ENCODE data around the gene F3. TPM values are rescaled to one million over a fixed set of nuclear protein-coding genes. Genes with fewer than 3 reads are reported as not detected.

The F3 gene
- total and polyA plus RNA-seq, 2 donors (not counting 1 experiment from before 2014, with no cell fraction given), result 0.25 TPM; not detected in 1

GRCh38 chr1:94540440-94541245 lies 916 bp downstream of the F3 start:
- Mint-ChIP-seq H3K4me3 (peak overlapping the region; percentile 76), H3K4me1 (peaks cover 16% of the 10 kb centered on the region), H3K27ac (no peak overlapping the region), H3K27me3 (peaks cover 59% of the 10 kb centered on the region), H3K9me3 (ENCODE audit: insufficient read depth) (no peaks in the 10 kb centered on the region)
- no peak for ATAC-seq (ENCODE audit: low read depth)
- intact Hi-C loops (cut with micrococcal nuclease), result no loop called here
- Histone ChIP-seq H3K36me3 (replicated peaks in 1 of 2; ENCODE audit: control extremely low read depth in 1 of 2, control insufficient read depth in 1 of 2, extremely low read depth in 1 of 2, insufficient read depth in 2 of 2, low read length in 1 of 2) (no peaks in the 10 kb centered on the region), H3K9ac (ENCODE audit: low read length) (peak overlapping the region; percentile 40), H3K4me3 (ENCODE audit: control extremely low read depth in 1 of 5, extremely low read depth in 1 of 5, insufficient read depth in 1 of 5, low read depth in 2 of 5, low read length in 4 of 5) (peak overlapping the region in 3 of 5 experiments; percentile 31 to 55 (median 41)), H3K4me1 (ENCODE audit: control insufficient read depth in 2 of 2, insufficient read depth in 2 of 2, low read length in 2 of 2) (peaks cover 17% of the 10 kb centered on the region in 2 donors), H3K27ac (ENCODE audit: low read length in 2 of 2) (no peak overlapping the region), H3K9me3 (ENCODE audit: control extremely low read depth in 1 of 3, control insufficient read depth in 2 of 3, insufficient read depth in 1 of 3, low read length in 2 of 3) (peaks cover 0 to 14% (median 0%) of the 10 kb centered on the region in 3 donors), H3K27me3 (replicated peaks in 1 of 4; ENCODE audit: control extremely low read depth in 1 of 4, control insufficient read depth in 3 of 4, insufficient read depth in 4 of 4, low read length in 3 of 4) (peaks cover 0 to 35% (median 19%) of the 10 kb centered on the region in 4 experiments), H4K20me1 (ENCODE audit: control insufficient read depth, insufficient read depth, low read length, poor library complexity, severe bottlenecking) (no peaks in the 10 kb centered on the region), H2AFZ (ENCODE audit: insufficient read depth, low read depth, low read length, poor library complexity, severe bottlenecking) (peak overlapping the region; percentile 35), H3K79me2 (ENCODE audit: control insufficient read depth, insufficient read depth, low read length) (no peaks in the 10 kb centered on the region), H3K4me2 (replicated peaks; ENCODE audit: low read depth, low read length, poor library complexity, severe bottlenecking) (peak overlapping the region; percentile 72)
- ChIA-PET CTCF (interaction anchor here (1.4 kb wide), 1 partner anchor 59 kb away, joined by 3 read pairs; no protein-coding TSS in a partner anchor), POLR2A (no interaction called here)
- WGBS (ENCODE audit: insufficient coverage), result 57% methylated on average over 18 of the region's 23 CpGs
- no peak for DNase-seq
- no peak for TF ChIP-seq CTCF (IDR thresholded peaks at IDR 0.05)
- no peak for TF ChIP-seq EZH2 (IDR thresholded peaks at IDR 0.05; ENCODE audit: borderline replicate concordance, insufficient read depth, low read depth, low read length, poor library complexity, severe bottlenecking)

GRCh38 chr1:94539496-94539895 lies 2.1 kb downstream of the F3 start:
- no peak overlapping the region for H2AFZ ChIP-seq (ENCODE audit: insufficient read depth, low read depth, low read length, poor library complexity, severe bottlenecking)
- 94% methylated on average over 2 of the region's 3 CpGs for WGBS (ENCODE audit: insufficient coverage)
- no peaks in the 10 kb centered on the region for H3K36me3 ChIP-seq (replicated peaks in 1 of 2; ENCODE audit: control extremely low read depth in 1 of 2, control insufficient read depth in 1 of 2, extremely low read depth in 1 of 2, insufficient read depth in 2 of 2, low read length in 1 of 2)
- CTCF ChIA-PET, result interaction anchor here (1.4 kb wide), 1 partner anchor 58 kb away, joined by 3 read pairs; no protein-coding TSS in a partner anchor
- Mint-ChIP-seq H3K27me3 (peaks cover 54% of the 10 kb centered on the region), H3K9me3 (ENCODE audit: insufficient read depth) (no peaks in the 10 kb centered on the region), H3K27ac (no peak overlapping the region), H3K4me1 (peaks cover 16% of the 10 kb centered on the region), H3K4me3 (peak overlapping the region; percentile 1)
- H3K4me3 ChIP-seq (ENCODE audit: control extremely low read depth in 1 of 5, extremely low read depth in 1 of 5, insufficient read depth in 1 of 5, low read depth in 2 of 5, low read length in 4 of 5), result no peak overlapping the region
- no peak overlapping the region for H3K27ac ChIP-seq (ENCODE audit: low read length in 2 of 2)
- H4K20me1 ChIP-seq (ENCODE audit: control insufficient read depth, insufficient read depth, low read length, poor library complexity, severe bottlenecking), result no peaks in the 10 kb centered on the region
- POLR2A ChIA-PET, result no interaction called here
- DNase-seq (no peak), ATAC-seq (ENCODE audit: low read depth) (no peak)
- no peak overlapping the region for H3K4me2 ChIP-seq (replicated peaks; ENCODE audit: low read depth, low read length, poor library complexity, severe bottlenecking)
- peaks cover 0 to 35% (median 19%) of the 10 kb centered on the region in 4 experiments for H3K27me3 ChIP-seq (replicated peaks in 1 of 4; ENCODE audit: control extremely low read depth in 1 of 4, control insufficient read depth in 3 of 4, insufficient read depth in 4 of 4, low read length in 3 of 4)
- TF ChIP-seq EZH2 (IDR thresholded peaks at IDR 0.05; ENCODE audit: borderline replicate concordance, insufficient read depth, low read depth, low read length, poor library complexity, severe bottlenecking) (no peak), CTCF (IDR thresholded peaks at IDR 0.05) (no peak)
- no peaks in the 10 kb centered on the region for H3K79me2 ChIP-seq (ENCODE audit: control insufficient read depth, insufficient read depth, low read length)
- H3K9ac ChIP-seq (ENCODE audit: low read length), result no peak overlapping the region
- H3K9me3 ChIP-seq (ENCODE audit: control extremely low read depth in 1 of 3, control insufficient read depth in 2 of 3, insufficient read depth in 1 of 3, low read length in 2 of 3), result peaks cover 0 to 14% (median 0%) of the 10 kb centered on the region in 3 donors
- intact Hi-C loops (cut with micrococcal nuclease), result no loop called here
- H3K4me1 ChIP-seq (ENCODE audit: control insufficient read depth in 2 of 2, insufficient read depth in 2 of 2, low read length in 2 of 2), result peaks cover 17% of the 10 kb centered on the region in 2 donors

Measured in B cell (primary cell).